Fibroblast of villous mesenchyme (primary cell): ENCODE results near the gene HMCN2. TPM values are rescaled to one million over a fixed set of nuclear protein-coding genes. Genes with fewer than 3 reads are reported as not detected.

Experiments
- DNase-seq: peaks from one replicate; pipeline ENCODE4 v3.0.0-alpha.2; 2010; ENCODE audit warnings: low read depth
- H3K4me3 ChIP-seq: 2 replicates; pipeline ENCODE4 v1.5.1; 2011; ENCODE audit warnings: low read depth, mild to moderate bottlenecking, low read length
- total RNA-seq: library from RNA; depleted of rRNA; stranded (reverse); fragments of >200 nt; gene quantifications from 2 replicates; pipeline ENCODE4 v1.2.3, GENCODE V29; 2012
- TF ChIP-seq, protein P1 (sequence below): IDR thresholded peaks from 2 replicates; pipeline ENCODE4 v1.5.1; 2012; ENCODE audit warnings: low read depth, mild to moderate bottlenecking, low read length; ENCODE audit not compliant: insufficient read depth

HMCN2 gene
- total RNA-seq, 1 donor: not detected

DNA sequence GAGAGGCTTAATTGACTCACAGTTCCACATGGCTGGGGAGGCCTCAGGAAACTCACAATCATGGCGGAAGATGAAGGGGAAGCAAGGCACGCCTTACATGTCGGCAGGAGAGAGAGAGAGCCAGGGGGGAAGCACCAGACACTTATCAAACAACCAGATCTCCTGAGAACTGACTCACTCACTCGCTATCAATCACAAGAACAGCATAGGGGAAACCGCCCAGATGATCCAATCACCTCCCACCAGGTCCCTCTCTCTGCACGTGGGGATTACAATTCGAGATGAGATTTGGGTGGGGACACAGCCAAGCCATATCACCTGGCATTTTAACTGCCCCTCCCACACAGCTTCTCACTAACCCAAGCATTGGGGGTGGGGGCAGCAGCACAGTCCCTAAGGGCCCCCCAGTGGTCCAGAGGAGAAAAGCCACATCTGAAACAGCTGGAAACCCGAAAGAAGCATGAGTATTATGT is 103.1 kb downstream of the HMCN2 start:
- no peak for DNase-seq
- TF ChIP-seq, protein P1, sequence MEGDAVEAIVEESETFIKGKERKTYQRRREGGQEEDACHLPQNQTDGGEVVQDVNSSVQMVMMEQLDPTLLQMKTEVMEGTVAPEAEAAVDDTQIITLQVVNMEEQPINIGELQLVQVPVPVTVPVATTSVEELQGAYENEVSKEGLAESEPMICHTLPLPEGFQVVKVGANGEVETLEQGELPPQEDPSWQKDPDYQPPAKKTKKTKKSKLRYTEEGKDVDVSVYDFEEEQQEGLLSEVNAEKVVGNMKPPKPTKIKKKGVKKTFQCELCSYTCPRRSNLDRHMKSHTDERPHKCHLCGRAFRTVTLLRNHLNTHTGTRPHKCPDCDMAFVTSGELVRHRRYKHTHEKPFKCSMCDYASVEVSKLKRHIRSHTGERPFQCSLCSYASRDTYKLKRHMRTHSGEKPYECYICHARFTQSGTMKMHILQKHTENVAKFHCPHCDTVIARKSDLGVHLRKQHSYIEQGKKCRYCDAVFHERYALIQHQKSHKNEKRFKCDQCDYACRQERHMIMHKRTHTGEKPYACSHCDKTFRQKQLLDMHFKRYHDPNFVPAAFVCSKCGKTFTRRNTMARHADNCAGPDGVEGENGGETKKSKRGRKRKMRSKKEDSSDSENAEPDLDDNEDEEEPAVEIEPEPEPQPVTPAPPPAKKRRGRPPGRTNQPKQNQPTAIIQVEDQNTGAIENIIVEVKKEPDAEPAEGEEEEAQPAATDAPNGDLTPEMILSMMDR: no peak
- no peak overlapping the region for H3K4me3 ChIP-seq

DNA sequence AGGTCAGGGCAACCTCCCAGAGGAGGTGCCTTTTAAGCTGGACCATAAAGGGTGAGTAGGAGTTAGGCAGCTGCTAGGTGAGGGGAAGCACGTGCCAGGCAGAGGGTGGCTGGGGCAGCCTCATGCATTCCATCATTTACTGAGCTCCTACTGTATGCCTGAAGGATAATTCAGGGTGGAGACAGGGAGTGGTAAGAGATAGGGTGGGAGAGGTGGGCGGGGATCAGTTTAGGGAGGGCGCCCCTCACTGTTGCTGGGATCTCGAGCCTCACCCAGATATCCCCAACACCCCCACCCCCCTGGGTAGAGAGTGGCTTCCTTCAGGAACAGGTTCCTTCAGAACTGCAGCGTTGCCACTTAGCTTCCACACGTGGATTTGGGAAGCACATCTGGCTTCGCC is 104.7 kb downstream of the HMCN2 start:
- DNase-seq: no peak
- H3K4me3 ChIP-seq: no peak overlapping the region
- TF ChIP-seq, protein P1: no peak

DNA sequence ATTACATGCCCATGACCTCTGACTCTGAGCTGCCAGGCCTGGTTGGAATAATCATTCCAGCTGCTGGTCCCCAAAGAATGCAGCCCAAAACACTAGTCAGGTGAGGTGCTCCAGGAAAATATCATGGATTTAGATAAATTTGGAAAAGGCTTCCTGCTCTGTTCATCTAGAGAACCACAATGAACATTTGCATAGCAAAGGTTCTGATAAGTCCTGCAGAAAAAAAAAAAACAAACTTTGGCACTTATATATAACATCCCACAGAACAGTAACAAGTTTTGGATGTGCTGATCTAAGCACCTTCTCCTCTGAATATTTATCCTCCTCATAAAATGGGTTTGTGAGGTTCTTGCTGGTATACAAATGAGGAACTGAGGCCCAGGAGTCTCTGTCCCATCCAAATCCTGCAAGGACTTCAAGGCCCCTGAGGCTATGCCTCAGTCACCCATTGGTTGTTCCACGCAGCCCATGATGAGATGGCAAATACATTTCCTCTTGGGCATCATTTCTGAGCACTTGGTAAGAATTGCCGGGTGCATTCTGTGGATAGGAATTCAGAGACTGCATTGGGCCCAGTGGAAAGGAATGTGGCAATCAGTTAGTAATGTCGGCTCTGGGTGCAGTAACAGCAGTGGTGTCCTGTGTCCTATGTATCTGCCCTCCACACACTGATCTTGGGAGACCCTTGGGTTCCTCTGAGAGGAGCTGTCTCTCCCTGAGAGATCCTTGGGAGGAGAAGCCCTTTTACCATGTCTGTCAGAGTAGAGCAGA is 105.8 kb downstream of the HMCN2 start:
- H3K4me3 ChIP-seq: no peak overlapping the region
- DNase-seq: no peak
- TF ChIP-seq, protein P1: no peak

DNA sequence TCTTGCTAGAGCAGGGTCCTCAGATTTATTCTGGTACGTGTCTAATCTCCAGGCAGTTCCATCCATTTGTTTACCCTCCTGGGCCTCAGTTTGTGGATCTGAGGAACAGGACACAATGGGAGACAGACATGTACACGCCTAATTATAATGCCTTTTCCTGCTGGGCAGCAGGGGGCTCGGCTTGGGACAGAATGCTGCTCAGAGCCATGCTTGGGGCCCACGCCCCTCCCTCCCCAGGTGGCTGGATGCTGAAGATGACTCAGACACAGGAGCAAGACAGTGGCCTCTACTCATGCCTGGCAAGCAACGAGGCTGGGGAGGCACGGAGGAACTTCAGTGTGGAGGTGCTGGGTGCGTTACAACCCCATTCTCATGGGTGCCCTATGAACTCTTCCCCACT is 106.5 kb downstream of the HMCN2 start:
- H3K4me3 ChIP-seq: no peak overlapping the region
- TF ChIP-seq, protein P1: no peak
- DNase-seq: no peak

DNA sequence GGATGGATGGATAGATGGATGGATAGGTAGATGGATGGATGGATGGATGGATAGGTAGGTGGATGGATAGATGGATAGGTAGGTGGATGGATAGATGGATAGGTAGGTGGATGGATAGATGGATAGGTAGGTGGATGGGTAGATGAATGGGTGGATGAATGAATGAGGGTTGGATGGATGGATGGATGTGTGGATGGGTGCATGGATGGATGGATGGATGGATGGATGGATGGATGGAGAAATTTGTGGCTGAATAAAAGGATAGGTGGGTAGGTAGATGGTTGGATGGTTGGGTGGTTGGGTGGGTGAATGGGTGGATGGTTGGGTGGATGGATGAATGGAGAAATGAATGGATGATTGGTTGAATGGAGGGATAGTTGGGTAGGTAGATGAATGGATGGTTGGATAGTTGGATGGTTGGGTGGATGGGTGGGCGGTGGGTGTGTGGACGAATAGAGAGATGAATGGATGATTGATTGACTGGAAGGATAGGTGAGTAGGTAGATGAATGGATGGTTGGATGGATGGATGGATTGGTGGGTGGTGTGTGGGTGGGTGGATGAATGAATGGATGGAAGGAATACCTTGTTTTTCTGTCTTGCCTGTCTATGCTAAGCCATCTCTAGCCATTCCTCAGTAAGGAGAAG is 108.2 kb downstream of the HMCN2 start:
- H3K4me3 ChIP-seq: no peak overlapping the region
- TF ChIP-seq, protein P1: no peak
- DNase-seq: no peak

DNA sequence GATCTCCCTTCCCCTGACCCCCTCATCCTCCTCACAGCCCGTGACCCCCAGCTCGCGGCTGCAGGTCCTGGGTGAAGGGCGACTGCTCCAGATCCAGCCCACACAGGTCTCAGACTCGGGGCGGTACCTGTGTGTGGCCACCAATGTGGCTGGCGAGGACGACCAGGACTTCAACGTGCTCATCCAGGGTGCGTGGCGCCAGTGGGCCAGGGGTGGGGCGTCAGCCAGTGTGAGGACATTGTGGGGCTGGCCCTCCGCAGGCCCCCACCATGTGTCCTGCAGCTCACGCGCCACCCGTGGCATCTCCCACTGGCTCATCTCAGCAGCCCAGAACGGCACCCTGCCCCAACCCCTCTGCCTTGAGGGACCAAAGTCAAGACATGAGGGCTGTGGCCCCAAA is 112.1 kb downstream of the HMCN2 start:
- TF ChIP-seq, protein P1: no peak
- DNase-seq: no peak
- no peak overlapping the region for H3K4me3 ChIP-seq
